HG02623 (cell line): ENCODE results near the gene NRCAM.
A peak's percentile ranks its signal among the peaks of the same experiment; 100 is the strongest.

ENCODE experiments used
- ATAC-seq: cut with Tn5 transposase; IDR thresholded peaks from one replicate; pipeline ENCODE4 v1.9.1; 2021; ENCODE audit warnings: moderate library complexity; ENCODE audit not compliant: unreplicated experiment

NRCAM gene

DNA sequence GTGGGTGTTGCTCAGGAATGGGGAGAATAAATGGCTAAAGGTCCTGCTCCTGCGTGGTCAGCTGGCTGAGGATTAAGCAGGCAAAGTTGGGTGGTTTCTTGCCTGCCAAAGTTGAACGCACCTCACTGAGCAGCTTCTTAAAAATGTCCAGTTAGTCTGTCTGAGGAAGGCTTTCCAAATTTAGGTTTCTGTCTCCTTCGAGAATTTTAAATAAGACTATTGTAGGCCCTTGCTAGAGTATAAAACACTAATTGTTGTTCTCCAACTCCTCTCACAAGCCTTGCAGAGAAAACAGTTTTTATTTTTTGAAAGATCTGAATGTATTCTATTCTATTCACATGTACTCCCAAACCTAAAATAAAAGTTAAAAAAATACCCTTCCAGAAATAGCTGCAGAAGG, 204.1 kb downstream of the NRCAM start:
- no peak for ATAC-seq

DNA sequence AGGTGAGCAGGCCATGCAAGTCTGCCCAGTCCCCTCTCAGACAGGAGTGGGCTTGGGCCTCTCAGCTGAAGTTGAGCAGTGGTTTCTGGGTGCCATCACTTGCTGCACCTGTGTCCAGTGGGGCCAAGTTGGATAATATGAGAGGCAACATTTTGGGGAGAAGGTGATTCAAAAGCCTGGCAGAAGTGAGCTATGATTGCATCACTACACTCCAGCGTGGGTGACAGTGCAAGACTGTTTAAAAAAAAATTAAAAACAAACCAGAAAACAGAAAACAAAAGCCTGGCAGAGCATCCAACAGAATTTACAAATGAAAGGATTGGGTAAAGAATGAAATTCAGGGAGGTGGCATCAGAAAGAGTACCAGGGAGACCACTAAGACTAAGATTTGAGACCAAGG, 204.5 kb downstream of the NRCAM start:
- ATAC-seq: no peak

DNA sequence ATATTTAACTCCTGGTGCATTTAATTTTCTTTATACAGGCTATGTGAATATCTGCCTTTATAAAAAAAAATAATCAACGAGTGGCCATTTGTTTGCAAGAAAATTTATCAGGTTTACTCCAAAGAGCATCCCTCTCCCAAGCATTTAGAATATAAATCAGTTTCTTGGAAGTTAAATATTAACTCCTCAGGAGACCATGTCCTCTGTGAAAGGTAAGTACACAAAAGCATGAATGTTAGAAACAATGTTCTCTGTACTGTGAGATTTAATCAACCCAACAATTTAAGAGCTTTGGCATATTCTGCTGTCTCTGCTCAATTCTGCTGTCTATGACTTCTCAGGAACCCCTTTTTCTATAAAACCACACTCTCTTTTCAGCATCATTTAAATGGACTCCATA, 206.8 kb downstream of the NRCAM start:
- no peak for ATAC-seq

DNA sequence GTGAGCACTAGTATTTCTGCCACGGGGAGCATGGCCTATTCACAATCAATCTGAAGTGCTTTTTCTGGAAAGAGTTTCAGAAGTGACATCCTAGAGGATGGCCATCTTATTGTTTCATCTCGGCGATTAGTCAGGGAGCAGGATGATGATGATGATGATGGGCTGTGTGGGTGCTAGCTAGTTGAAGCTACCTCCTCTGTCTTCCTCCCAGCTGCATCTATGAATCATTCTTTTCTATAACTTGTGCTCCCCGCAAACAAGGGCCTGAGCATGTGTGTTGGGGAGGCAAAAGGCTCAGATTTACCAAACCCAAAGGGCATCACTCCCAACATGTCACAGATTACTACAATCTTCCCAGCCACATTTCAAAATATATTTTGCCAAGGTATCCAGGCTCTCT, 207.4 kb downstream of the NRCAM start:
- ATAC-seq: no peak

DNA sequence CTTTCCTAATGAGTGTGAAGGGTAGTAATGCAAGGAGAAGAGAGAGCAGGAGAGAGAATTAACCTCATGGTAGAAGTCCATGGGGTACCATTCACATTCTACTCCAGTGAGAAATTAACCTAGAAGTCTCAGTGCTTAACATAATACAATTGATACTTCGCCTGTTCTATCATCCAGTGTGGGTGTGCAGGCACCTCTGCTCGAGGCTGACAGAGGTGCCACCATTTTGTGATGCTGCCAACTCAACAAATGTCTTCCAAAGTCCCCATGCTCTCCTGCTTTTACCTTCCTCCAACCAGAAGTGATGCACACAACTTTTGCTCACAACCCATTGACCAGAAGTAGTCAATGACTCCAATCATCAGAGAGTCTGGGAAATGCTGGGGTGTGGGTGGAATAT, 207.8 kb downstream of the NRCAM start:
- no peak for ATAC-seq

DNA sequence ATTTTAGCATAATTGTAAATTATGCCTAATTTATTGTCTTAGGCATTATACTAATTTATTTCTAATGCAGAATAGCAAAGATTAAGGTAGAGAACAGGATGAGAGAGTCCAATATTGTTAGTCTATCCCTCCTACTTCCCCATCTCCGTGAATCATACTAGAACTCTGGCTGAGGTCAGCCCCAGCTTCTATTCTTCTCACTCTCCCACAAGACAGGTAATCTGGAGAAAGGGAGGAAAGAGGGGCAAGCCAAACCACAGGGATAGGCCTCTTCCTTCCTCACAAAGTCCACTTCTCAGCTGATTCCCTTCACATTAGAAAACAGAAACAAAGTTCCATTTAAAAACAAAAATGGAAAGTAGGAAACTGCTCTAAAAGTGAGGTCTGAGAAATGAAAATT, 208.6 kb downstream of the NRCAM start:
- no peak for ATAC-seq

DNA sequence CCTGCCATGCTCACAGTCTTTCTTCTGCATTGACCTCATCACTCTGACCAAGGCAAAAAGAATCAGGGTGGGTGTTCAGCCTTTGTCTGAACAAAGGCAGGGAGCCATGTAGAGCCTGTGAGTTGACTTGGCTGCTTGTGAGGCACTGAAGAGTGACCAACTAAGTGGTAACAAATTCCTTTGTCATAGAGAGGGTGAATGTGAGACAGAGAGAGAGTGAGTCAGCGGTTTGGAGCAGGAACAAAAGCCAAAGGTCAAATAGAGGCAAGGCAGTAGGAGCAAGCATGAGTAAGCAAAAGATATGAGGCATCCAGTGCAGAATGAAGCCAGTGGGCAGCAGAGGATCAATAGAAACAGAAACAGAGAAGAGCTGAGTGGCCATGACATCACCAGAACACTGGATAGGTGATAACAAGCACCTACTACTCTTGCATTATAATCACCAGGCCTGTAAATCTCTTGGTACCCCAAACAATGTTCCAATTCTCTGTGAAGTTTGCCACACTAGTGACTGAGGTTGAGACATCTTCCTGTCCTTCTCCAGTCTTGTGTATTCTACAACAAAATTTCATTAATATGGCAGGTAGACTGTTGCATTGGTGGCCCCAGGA, 209.9 kb downstream of the NRCAM start:
- ATAC-seq: peak; percentile 60

DNA sequence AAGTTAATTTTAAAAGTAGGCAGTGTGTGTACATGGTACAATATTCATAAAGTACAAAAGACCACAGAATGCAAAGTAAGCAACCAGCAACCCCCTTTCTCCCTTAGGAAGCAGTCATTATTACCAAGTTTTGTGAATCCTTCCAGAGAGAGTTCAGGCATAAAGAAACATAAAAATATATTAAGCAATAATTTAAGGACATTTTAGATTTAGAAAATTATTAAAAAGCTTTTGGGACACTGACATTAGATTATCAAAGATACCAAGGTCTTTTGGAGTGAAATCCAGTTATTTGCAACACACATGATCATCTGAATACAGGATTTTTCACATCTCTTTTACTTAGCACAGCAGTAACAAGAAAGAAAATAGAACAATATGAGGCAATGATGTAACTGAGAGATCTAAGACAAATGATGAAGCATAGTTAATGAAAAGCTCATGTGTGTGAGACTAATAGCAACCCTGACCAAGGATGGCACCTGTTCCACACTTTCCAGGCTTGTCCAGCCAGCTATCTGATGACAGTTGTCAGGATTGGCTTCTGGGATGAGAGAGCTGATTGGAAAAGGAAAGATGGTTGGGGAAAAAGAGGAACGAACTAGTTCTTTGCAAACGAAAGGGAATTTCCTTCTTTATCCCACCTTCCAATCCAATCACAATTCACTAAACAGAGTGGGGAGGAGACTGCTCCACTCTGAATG, 210.6 kb downstream of the NRCAM start:
- no peak for ATAC-seq

DNA sequence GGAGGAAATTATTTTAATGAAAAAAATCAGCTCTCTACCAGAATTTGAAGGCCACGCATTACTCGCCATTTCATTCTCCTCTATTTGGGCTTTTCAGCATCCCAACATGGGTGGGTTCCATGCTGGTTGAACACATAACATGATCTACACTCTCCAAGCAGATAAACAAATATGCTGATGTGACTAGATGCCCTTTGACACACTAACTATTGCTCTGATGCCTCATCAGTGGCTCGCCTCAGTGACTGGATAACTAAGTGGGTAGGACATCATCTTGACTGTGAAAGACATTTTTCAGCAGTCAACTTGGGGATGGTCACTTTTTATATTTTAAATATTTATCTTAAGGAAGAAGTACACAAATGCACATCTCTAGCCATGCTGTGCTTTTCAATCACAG, 212.1 kb downstream of the NRCAM start:
- no peak for ATAC-seq

DNA sequence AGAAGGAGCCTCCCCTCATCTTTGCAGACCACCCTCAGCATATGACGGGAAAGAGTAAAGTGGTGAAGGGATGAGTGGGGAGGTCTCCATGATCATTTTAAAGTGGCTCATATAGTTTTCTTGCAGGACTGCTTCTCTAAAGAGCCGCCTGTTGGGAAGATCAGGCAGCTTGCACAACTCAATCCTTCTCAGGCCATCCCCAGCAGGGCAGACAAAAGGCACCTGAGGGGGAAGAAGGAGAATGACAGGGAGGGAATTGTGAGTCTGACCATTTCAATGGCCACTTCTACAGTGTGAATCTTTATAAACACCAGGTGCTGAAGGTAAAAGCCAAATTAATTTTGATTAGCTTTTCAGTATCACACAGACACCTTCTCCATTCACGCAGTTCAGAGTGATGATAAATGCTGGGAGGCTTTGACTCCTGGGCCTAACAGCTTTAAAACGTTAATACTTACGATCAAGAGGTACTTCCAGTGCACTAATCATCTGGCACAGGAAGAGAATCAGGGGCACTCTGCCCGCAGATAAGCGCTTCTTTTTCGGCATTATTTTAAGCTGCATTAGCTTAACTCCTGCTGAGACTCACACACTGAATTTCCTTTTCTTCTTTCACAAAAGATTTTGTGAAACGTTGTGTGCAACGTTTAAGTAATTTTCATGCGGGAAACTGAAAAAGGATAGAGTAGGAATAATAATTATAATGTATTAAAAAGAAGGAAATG, 216.6 kb downstream of the NRCAM start:
- ATAC-seq: no peak

DNA sequence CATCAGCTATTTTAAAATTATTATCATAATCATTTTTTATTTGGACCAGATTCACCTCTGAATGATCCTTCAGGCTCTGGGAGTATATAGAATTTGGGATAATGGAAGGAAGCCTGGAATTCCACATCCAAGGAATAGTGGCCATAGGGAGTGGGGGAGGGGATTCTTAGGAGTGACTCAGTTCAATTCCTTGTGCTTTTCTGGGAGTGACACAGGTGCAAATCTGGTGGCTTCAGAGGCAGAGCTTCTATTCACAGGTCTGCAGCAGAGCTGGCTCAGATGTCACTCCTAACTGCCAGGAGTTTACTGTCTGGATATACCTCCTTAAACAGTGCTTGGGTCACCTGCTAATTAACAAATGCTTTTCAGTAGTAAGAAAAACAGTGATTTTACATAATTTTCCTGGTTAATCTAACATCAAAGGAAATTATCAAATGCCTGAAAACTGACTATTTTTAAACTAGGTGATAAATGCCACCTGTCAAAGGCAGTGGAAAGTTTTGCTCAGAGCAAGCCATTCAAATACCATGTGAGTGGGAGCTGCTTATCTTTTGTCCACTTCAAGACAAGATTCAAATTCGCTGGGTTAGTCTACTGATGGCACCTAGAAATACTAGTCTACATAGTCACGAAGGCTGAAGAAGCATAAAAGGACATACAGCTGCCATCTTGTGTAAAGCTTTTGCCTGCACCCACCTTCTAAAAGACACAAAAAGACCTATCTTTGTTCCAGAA, 219.4 kb downstream of the NRCAM start:
- no peak for ATAC-seq

DNA sequence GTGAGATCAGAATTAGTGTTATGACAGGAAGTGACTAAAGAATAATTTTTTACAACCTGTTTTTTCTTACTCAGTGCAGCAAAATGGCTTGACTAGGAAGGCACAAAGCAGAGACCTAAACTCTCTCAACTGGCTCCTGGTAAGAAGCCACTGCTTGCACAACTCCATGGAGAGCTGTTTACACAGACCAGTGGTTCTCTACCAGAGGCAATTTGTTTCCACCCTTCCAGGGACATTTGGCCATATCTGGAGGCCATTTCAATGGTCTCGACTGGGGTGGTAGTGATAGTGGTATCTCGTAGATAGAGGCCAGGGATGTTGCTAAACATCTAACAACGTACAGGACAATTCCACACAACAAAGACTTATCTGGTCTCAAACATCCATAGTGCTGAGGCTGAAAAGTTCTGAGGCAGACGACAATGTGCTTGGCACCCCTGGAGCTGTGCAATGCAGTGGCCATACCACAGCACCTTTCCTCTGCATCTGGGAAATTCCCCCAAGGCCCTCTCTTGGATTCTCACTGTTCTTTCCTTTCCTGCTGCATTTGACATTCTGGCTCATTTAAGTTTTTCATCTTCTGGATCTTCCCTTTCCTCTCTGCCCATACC, 220.7 kb downstream of the NRCAM start:
- ATAC-seq: no peak

DNA sequence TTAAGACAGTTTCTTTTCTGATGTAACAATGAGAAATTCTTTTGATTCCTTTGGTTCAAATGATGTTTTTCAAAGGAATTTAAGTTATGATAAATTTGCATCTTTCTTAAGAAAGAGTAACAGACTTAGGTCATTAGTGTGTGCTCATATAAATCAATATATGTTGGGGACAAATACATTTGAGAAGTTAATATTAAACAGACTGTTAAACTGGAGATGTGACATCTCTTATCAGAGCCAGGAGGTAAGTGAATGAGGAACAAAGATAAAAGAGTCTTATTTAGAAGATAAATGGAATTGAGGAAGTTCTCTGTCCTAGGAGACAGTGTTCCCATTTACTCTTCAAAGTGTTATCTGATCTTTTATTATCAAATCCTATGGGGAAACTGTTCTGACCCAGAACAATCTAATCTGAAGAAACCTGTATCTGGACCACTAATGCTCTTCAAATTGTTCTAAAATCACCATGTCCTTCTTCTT, 221.2 kb downstream of the NRCAM start:
- no peak for ATAC-seq

DNA sequence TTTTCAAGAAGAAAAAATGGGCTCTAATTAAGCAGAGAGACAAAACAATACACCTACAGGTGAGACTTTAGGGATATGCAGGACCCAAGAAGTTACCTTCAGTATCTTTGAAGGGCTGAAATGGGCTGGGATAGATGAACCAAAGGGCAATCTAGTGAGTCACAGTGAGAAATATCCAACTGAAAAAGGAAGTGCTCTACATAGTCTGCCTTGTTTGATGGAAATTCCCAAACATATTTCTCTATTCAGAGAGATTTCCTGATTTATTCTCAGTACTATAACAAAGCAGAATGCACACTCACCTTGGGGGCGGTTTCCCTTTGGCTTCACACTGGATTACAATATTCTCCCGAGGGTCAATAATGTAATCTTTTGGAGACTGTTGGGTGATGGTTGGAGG, 222.0 kb downstream of the NRCAM start:
- ATAC-seq: no peak

DNA sequence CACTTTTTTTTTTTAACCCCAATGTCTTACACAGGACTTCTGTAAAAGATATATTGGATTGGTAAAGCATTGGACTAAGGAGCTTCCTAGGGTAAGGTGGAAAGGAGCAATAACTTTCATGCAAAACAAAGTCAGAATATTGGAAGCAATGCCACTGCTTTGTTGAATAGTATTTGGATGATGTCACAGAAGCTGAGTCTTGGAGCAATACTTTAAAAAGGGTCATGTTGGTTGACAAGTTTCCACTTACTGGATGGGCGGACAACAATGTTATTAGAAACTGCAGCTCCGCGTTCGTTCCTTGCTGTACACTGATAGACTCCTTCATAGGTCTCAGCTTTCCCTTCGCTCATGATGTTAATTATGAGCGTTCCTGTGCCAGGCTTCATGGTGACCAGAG, 224.2 kb downstream of the NRCAM start:
- no peak for ATAC-seq

DNA sequence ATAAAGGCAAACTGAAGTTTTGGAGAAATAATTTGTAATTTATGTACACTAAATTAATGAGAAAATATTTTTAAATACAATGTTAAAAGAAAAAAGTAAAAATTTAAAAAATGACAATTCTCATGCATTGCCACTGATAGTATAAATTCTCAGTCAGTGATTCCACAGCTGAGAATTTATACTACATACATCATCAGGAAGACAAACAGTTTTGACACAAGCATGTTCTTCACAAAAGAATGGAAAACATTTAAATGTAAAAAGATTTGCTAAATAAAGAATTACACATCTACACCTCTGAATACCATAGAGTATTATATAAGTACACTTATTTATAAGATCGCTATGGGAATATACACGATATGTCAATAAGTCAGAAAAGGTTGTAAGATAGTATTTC, 225.0 kb downstream of the NRCAM start:
- ATAC-seq: no peak

DNA sequence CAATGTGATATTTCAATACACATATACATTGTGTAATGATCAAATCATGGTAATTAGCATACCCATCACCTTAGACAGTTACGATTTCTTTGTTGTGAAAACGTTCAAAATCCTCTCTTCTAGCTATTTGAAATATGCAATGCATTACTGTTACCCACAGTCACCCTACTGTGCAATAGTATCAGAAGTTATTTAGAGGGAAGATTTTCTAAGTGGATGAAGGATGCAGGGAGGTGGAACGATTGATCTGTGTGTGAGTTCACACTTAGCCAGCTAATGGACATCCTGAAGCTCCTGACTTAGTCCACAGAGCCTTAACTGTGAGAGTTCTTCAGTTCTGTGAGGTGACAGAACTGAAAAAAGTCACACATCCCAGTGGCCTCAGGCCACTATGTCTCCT, 228.9 kb downstream of the NRCAM start:
- no peak for ATAC-seq

DNA sequence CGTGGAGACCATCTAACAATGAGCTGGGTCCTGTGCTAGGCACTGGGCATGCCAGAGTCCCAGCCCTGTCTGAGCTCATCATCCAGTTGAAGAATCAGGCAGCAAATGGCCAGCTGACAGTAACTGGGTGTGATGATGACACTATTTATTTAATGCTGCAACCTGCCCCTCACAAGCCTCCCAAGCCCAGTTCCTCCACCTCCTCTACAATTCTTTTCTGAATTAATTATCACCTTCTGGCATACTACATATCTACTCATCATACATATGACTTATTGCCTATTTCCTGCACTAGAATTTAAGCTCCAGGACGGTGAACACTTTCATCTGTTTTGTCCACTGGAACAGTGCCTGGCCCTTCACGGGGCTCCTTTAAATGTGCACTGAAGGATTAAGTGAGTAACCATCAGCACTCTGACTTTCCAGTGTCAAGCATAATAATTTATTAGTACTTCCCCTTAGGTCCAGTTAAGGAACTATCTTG, 229.4 kb downstream of the NRCAM start:
- ATAC-seq: no peak

DNA sequence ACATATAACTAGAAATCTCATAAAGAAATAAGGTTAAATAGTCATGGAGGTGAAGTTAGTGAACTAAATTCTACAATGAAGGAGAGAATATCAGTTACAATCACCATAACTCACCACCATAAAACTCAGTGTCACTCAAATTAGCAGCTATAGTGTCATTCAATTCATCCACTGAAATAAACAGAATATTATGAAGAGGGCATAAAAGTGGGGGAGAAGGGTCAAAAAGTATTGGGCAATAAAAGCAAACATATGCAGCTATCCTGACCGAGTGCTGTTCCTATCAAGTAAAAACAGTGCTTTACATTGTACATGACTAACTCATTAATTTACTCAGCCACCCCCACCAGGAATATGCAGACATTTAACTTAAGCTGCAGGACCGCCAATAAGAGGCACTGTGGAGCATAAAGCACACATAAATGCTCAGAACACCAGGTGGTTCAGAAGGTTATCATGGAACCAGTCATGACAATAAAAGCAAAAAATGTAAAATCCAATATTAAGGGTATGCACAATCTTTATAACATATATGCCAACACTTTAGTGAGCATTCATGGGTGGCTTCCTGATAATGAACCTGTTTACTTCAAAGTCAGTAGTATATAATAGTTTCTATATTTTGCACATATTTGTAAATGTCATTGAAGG, 230.6 kb downstream of the NRCAM start:
- no peak for ATAC-seq

DNA sequence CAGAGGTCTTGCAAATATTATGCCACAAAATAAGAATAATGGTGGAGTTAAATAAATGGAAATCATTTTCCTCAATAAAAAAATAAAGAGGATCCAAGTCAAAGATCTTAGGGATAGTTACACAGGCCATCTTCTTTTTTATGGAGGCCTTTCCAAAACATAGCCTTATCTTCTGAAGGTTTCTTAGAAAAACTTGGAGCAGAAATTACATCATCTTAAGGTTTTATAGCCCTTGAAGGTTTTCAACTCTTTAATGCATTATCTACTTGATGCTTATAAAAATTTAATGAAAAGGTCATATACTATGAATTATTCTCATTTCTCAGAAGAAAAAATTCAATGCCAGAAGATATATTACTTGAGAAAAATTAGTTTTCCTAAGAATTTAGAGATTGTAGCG, 231.8 kb downstream of the NRCAM start:
- ATAC-seq: no peak
